ENCODE measurements around the gene GALNT7.
A peak's percentile ranks its signal among the peaks of the same experiment; 100 is the strongest.

Gene GALNT7

DNA sequence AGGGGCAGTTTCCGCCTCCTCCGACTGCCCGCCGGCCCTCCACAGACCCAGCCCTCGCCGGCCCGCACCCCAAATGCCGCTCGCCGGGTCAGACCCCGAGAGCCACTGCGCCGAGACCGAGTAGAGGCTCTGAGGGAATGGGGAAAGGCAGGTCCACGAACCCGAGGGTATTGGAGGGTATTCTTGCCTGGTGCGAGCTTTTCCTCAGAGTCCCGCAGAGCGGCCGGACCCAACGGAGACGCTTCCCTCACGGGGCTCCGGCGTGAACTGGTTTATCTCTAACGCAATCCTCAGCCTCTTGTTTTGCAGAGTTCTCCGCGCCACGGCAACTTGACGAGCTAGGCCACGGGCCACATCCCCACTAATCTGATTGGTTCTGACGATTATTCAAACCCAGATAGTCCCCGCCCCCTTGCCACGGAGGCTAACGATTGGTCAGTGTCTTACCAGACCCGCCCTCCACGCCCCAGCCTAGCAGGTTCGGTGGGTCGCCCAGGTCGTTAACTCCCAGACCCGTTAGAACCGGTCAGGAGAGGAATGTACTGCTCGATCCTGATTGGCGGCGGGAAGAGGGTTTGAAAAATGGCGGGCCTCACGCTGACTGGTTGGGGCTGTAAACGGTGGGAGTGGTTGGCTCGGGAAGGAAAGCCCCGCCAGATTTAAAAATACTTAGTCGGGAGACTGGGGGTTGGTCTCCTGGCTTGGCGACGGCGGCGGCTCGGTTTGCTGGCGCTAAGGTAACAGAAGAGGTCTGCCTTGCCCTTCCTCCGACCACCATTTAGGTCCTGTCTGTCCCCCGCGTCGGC, 165.7 kb downstream of the GALNT7 start, which contains the start of gene HMGB2 (continued):
- TF ChIP-seq, protein P1, sequence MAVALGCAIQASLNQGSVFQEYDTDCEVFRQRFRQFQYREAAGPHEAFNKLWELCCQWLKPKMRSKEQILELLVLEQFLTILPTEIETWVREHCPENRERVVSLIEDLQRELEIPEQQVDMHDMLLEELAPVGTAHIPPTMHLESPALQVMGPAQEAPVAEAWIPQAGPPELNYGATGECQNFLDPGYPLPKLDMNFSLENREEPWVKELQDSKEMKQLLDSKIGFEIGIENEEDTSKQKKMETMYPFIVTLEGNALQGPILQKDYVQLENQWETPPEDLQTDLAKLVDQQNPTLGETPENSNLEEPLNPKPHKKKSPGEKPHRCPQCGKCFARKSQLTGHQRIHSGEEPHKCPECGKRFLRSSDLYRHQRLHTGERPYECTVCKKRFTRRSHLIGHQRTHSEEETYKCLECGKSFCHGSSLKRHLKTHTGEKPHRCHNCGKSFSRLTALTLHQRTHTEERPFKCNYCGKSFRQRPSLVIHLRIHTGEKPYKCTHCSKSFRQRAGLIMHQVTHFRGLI (tag by site-specific recombination; IDR thresholded peaks at IDR 0.05) = peak; percentile 15; the same call in 1 of the 2 replicates
- TF ChIP-seq ZNF221 (tag by site-specific recombination; IDR thresholded peaks at IDR 0.05; ENCODE audit: borderline replicate concordance) (no peak), PRDM1 (tag by site-specific recombination; IDR thresholded peaks at IDR 0.05) (no peak), ZNF366 (tag by site-specific recombination; conservative IDR thresholded peaks at IDR 0.05) (no peak), ZNF214 (tag by site-specific recombination; IDR thresholded peaks at IDR 0.05; ENCODE audit: borderline replicate concordance) (no peak), IKZF3 (tag by site-specific recombination; IDR thresholded peaks at IDR 0.05) (peak; percentile 68), MEIS1 (CRISPR knock-in tag; IDR thresholded peaks at IDR 0.05; ENCODE audit: borderline replicate concordance) (no peak), ZNF501 (tag by site-specific recombination; IDR thresholded peaks at IDR 0.05) (peak; percentile 62; the same call in 1 of the 2 replicates), ZNF610 (tag by site-specific recombination; IDR thresholded peaks at IDR 0.05; ENCODE audit: borderline replicate concordance) (no peak), SETDB1 (IDR thresholded peaks at IDR 0.05; ENCODE audit: insufficient read length, low read length) (peak; percentile 91), BCL11B (tag by site-specific recombination; IDR thresholded peaks at IDR 0.05; ENCODE audit: low read depth) (peak; percentile 91; the same call in 1 of the 2 replicates), ZNF354C (tag by site-specific recombination; IDR thresholded peaks at IDR 0.05; ENCODE audit: borderline replicate concordance, low read depth) (no peak), ZNF600 (tag by site-specific recombination; IDR thresholded peaks at IDR 0.05) (no peak), ZSCAN16 (tag by site-specific recombination; IDR thresholded peaks at IDR 0.05) (no peak), HOXD13 (CRISPR knock-in tag; IDR thresholded peaks at IDR 0.05; ENCODE audit: borderline replicate concordance) (peak; percentile 68), ZNF132 (tag by site-specific recombination; IDR thresholded peaks at IDR 0.05; ENCODE audit: borderline replicate concordance) (no peak), ZBTB8A (tag by site-specific recombination; IDR thresholded peaks at IDR 0.05) (0 out of 2 replicates have a peak, but pooled peaks have one; percentile 24), SP3 (tag by site-specific recombination; IDR thresholded peaks at IDR 0.05) (peak; percentile 91), ZNF10 (tag by site-specific recombination; IDR thresholded peaks at IDR 0.05) (no peak), ZNF660 (tag by site-specific recombination; IDR thresholded peaks at IDR 0.05) (no peak), ZNF394 (tag by site-specific recombination; IDR thresholded peaks at IDR 0.05; ENCODE audit: borderline replicate concordance) (peak; percentile 25; the same call in 1 of the 2 replicates), ZNF791 (tag by site-specific recombination; IDR thresholded peaks at IDR 0.05) (no peak)
- TF ChIP-seq, protein P2, sequence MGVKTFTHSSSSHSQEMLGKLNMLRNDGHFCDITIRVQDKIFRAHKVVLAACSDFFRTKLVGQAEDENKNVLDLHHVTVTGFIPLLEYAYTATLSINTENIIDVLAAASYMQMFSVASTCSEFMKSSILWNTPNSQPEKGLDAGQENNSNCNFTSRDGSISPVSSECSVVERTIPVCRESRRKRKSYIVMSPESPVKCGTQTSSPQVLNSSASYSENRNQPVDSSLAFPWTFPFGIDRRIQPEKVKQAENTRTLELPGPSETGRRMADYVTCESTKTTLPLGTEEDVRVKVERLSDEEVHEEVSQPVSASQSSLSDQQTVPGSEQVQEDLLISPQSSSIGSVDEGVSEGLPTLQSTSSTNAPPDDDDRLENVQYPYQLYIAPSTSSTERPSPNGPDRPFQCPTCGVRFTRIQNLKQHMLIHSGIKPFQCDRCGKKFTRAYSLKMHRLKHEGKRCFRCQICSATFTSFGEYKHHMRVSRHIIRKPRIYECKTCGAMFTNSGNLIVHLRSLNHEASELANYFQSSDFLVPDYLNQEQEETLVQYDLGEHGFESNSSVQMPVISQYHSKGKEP (tag by site-specific recombination; IDR thresholded peaks at IDR 0.05) = no peak
- TF ChIP-seq, protein P3, sequence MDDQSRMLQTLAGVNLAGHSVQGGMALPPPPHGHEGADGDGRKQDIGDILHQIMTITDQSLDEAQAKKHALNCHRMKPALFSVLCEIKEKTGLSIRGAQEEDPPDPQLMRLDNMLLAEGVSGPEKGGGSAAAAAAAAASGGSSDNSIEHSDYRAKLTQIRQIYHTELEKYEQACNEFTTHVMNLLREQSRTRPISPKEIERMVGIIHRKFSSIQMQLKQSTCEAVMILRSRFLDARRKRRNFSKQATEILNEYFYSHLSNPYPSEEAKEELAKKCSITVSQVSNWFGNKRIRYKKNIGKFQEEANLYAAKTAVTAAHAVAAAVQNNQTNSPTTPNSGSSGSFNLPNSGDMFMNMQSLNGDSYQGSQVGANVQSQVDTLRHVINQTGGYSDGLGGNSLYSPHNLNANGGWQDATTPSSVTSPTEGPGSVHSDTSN (CRISPR knock-in tag; IDR thresholded peaks at IDR 0.05) = peak; percentile 37; the same call in 1 of the 2 replicates
- TF ChIP-seq, protein P4, sequence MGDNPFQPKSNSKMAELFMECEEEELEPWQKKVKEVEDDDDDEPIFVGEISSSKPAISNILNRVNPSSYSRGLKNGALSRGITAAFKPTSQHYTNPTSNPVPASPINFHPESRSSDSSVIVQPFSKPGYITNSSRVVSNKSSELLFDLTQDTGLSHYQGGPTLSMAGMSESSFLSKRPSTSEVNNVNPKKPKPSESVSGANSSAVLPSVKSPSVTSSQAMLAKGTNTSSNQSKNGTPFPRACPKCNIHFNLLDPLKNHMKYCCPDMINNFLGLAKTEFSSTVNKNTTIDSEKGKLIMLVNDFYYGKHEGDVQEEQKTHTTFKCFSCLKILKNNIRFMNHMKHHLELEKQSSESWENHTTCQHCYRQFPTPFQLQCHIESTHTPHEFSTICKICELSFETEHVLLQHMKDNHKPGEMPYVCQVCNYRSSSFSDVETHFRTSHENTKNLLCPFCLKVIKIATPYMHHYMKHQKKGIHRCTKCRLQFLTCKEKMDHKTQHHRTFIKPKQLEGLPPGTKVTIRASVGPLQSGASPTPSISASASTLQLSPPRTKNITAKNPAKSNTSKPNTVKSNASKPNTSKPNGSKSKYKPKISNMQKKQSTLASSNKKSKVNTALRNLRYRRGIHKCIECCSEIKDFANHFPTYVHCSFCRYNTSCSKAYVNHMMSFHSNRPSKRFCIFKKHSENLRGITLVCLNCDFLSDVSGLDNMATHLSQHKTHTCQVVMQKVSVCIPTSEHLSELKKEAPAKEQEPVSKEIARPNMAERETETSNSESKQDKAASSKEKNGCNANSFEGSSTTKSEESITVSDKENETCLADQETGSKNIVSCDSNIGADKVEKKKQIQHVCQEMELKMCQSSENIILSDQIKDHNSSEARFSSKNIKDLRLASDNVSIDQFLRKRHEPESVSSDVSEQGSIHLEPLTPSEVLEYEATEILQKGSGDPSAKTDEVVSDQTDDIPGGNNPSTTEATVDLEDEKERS (tag by site-specific recombination; IDR thresholded peaks at IDR 0.05) = no peak
- TF ChIP-seq, protein P5, sequence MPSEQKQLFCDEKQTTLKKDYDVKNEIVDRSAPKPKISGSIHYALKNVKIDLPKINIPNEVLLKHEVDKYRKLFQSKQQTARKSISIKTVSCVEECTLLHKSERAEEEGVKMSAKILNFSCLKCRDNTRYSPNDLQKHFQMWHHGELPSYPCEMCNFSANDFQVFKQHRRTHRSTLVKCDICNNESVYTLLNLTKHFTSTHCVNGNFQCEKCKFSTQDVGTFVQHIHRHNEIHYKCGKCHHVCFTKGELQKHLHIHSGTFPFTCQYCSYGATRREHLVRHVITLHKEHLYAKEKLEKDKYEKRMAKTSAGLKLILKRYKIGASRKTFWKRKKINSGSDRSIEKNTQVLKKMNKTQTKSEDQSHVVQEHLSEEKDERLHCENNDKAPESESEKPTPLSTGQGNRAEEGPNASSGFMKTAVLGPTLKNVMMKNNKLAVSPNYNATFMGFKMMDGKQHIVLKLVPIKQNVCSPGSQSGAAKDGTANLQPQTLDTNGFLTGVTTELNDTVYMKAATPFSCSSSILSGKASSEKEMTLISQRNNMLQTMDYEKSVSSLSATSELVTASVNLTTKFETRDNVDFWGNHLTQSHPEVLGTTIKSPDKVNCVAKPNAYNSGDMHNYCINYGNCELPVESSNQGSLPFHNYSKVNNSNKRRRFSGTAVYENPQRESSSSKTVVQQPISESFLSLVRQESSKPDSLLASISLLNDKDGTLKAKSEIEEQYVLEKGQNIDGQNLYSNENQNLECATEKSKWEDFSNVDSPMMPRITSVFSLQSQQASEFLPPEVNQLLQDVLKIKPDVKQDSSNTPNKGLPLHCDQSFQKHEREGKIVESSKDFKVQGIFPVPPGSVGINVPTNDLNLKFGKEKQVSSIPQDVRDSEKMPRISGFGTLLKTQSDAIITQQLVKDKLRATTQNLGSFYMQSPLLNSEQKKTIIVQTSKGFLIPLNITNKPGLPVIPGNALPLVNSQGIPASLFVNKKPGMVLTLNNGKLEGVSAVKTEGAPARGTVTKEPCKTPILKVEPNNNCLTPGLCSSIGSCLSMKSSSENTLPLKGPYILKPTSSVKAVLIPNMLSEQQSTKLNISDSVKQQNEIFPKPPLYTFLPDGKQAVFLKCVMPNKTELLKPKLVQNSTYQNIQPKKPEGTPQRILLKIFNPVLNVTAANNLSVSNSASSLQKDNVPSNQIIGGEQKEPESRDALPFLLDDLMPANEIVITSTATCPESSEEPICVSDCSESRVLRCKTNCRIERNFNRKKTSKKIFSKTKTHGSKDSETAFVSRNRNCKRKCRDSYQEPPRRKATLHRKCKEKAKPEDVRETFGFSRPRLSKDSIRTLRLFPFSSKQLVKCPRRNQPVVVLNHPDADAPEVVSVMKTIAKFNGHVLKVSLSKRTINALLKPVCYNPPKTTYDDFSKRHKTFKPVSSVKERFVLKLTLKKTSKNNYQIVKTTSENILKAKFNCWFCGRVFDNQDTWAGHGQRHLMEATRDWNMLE (tag by site-specific recombination; conservative IDR thresholded peaks at IDR 0.05; ENCODE audit: low read depth) = no peak
